Superior temporal gyrus (tissue), 1 donor: ENCODE data around the gene TRMT44.
A peak's percentile ranks its signal among the peaks of the same experiment; 100 is the strongest.
"Not testable (repeated sequence)": the region's sequence is repeated elsewhere in the genome, so short reads cannot be mapped to it uniquely, and the experiment has no call there.

Source experiments
- DNase-seq: peaks from one replicate; pipeline ENCODE4 v3.0.0-alpha.2; 2016; ENCODE audit errors: extremely low spot score

Gene TRMT44

DNA sequence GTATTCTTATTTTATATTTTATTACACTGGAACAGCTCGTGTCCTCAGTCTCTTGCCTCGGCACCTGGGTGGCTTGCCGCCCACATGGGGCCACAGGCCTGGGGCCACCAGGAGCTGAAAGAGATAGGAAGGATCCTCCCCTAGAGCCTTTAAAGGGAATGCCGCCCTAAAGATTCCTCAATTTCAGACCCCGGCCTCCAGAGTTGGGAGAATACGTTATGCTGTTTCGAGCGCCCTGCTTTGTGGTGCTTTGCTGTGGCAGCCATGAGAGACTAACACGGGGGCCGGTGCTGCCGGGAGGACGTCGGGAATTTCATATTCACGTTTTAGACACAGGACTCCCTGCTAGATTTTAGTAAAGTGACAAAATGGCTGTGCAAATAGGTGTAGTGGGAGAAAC is 33.3 kb upstream of the TRMT44 start:
- no peak for DNase-seq

DNA sequence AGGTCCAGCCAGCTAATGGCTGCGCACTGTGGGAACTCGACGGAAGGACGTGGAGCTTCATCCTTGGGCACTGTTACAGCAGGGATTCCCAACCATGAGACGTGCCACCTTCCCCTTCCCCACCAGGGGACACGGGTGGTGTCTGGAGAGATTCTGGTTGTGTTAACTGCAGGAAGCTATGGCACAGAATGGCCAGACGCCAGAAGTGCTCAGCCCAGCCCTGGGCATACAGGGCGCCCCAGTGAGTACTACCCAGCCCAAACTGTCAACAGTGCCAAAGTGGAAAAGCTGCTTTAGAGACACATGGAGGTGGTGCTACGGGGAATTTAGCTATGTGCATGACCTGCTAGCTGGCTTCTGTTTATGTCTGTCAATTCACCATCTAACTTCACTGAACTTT is 32.8 kb upstream of the TRMT44 start:
- DNase-seq = no peak

DNA sequence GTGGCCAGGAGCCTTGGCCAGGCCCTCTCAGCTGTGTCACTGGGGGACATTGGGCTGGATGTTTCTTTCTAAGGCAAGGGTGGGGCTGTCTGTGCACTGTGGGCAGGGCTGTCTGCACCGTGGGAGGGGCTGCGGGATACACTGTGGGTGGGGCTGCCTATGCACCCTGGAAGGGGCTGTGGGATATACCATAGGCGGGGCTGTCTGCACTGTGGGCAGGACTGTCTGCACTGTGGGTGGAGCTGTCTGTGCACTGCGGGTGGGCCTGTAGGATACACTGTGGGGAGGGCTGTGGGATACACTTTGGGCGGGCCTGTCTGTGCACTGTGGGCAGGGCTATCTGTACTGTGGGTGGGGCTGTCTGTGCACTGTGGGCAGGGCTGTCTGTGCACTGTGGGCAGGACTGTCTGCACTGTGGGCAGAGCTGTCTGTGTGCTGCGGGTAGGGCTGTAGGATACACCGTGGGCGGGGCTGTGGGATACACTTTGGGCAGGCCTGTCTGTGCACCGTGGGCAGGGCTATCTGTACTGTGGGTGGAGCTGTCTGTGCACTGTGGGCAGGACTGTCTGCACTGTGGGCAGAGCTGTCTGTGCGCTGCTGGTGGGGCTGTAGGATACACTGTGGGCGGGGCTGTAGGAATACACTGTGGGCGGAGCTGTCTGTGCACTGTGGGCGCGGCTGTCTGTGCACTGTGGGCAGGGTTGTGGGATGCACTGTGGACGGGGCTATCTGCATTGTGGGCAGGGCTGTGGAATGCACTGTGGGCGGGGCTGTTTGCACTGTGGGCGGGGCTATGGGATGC is 31.1 kb upstream of the TRMT44 start:
- no peak for DNase-seq

DNA sequence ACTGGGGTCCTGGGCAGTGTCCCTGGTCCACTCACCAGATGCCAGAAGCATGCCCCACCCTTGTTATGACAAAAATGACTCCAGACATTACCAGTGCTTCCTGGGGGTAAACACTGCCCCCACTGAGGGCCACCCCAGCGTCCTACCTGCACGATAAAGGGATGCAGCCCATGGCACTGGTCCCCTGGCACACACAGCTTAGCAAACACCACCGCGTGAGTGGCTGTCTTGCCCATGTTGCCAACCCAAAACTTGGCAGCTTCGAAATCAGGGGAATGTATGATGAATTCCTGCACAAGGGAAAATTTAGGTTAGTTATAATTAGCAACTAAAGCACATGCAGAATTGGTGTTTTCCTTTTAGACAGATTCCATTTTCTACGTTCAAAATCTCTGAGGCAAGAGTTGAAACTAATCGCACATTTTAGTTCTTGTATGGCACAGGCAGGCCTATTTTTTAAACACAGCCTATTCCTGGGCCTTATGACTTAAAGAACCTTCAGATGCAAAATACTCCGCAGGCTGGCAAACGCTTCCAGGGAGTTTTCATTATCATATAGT is 30.4 kb upstream of the TRMT44 start:
- peak; percentile 54 for DNase-seq

DNA sequence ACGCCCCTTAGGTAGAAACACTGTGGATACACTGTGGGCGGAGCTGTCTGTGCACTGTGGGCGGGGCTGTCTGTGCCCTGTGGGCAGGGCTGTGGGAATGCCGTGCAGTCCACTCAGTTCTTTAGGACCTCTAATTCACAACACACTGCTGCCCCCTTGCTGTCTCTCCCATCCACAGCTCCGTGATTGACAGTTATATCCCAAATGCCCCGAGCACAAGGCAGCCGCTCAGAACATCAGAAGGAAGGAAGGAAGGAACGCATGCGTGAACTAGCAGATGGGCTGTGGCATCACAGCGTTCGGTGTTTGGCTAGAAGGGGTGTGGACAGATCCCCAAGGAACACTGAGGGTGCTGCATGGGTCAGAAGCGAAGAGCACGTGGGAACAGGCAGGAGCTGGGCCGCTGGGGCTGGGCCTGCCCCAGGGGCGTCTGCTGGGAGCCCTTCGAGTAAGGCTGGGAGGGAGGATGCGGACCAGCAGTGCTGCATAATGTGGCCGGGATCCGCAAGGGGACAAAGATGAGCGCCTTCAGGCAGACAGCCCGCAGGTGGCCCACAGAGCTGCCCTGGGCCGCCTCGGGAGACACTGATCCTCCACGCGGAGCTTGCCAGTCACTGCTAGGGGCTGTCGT is 29.8 kb upstream of the TRMT44 start:
- DNase-seq = peak; percentile 23

DNA sequence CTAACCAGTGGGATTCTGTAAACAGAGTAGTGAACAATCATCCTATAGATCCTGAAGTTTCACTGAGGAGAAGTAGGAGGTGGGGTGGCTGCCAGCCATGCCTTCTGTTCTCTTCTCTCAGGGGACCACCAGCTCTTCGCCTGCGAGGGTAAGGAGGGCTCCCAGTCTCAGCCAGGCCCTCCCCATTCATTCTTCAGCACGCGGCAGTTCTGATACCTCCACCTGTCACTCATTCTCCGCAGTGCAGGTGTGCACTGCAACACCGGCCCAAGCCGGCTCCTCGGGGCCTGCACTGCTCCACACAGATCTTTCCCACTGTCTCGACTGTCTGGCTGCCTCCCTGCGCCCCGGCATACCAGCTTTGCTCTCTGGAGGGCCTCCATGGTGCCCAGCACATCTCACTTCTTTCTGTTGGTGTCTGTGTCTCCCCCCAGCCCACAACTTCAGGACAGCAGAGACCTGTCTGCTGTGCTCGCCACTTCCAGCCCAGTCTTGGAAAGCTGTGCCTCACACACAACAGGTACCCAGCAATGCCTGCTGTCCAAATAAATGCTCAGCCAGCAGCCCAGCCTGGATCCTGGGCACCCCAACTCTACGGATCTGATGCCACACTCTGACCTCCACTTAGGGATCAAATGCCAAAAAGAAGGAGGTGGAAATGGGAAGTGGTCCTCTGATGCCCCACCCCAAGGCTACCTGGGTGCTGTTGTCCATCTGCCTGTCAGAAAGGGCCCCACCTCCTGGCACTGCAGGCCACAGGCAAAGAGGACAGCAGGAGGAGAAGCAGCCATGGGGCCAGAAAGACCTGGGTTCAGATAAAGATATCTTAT is 29.0 kb upstream of the TRMT44 start:
- DNase-seq = no peak

DNA sequence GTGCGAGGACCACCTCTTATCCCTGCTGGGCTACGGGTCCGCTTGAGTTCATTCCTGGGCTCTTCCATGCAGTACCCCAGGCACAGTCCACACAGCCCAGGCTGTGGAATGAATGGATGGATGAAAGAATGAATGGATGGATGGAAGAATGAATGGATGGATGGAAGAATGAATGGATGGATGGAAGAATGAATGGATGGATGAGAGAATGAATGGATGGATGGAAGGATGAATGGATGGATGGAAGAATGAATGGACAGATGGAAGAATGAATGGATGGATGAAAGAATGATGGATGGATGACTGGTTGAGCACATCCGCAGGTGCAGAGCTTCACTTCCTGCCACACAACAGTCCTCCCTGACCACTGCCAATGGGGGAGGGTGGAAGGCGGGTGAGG is 28.3 kb upstream of the TRMT44 start:
- no peak for DNase-seq

DNA sequence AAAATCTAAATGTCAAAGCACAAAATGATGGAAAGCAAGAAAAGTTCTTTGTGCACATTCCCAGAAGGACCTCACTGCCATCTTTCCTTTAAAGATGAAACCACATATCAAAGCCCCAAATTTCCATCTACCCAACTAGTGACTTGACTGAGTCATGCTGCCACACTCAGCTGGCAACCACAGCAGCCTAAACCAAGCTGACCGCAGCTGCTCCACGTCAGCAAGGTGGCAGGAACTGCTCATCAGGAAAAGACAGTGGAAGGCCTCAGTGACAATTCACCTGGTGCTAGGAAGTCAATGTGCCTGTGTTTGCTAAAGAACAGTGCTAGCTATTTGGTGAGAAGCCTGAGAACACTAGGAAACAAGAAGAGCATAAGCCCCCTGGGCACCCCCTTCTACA is 26.2 kb upstream of the TRMT44 start:
- DNase-seq = no peak

DNA sequence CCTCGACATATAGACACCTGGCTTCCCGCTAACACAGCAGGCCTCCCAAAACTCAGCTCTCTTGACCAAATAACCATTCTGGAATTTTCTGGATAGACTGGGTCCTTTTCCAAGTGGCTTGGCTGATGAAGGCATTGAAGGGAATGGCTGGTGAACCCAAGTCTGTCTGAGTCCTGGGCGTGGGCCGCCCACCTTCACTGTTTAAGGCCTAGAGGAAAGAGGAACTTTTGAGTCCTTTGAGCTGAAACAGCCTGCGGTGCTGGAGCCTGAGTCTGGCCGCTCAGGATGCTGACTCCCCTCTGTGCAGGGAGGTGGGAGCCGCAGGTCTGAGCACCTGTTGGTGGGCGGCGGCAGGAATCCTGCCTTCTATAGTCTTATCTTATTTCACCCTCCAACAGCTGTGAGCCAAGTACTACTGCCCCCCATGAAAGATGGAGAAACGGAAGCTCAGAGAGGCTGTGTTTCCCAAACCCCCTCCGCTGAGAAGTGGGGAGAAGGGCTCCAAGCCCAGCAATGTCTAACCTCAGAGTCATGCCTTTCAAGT is 23.4 kb upstream of the TRMT44 start:
- DNase-seq = no peak

DNA sequence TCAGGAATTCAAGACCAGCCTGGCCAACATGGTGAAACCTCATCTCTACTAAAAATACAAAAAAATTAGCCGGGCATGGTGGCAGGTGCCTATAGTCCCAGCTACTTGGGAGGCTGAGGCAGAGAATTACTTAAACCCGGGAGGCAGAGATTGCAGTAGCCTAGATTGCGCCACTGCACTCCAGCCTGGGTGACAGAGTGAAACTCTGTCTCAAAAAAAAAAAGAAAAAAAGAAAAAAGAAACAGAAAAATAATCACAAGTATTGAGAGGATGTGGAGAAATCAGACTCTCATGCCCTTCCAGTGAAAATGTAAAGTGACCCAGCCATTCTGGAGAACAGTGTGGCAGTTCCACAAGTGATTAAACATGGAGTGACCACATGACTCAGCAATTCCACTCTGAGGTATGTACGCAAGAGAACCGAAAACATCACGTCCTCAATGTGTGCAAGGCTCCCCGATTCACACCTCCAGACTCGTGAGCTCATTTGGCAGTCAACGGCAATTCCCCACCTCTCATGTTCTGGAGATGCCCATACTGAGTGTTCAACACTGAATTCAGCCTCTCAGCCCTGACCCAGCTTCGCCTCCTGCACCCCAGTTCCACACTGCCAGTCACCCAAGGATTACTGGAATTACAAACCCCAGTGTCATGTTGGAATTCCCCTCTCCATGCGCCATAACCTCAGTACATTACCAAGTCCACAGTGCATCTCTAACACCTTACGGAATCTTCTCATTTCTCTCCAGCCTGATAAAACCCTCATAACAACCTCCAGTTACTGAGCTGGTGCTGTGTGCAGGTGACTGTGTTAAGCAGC is 21.1 kb upstream of the TRMT44 start:
- no peak for DNase-seq

DNA sequence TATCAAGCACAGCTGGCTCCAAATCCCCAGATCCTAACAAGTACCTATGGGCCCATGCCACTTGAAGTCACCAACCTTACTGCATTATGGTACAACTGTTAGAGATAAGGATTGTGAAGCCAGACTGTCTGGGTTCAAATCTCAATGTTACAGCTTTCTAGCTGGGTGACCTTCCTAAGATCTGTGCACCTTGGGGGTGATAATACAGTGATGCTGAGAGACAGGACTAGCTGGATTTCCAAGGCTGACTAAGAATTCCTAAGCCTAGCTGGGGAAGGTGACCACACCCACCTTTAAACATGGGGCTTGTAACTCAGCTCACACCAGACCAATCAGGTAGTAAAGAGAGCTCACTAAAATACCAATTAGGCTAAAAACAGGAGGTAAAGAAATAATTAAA is 20.4 kb upstream of the TRMT44 start:
- not testable (repeated sequence) for DNase-seq

DNA sequence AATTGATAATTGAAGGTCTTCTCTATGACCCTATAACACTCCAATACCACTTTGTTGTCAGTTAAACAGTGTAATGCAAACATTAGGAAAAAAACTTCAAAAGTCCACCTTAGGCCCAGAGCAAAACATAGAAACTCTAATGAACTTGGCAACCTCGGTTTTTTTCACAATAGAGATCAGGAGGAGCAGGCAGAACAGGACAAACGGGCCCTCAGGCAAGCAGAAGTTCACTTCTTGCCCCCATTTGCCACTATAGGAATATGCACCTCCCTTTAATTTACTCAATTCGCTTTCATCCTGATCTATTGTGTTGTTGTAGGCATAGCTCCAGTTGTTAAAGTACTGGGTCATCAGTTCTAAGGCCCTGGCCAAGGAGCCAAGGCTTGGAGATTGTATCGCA is 18.2 kb upstream of the TRMT44 start:
- DNase-seq = no peak

DNA sequence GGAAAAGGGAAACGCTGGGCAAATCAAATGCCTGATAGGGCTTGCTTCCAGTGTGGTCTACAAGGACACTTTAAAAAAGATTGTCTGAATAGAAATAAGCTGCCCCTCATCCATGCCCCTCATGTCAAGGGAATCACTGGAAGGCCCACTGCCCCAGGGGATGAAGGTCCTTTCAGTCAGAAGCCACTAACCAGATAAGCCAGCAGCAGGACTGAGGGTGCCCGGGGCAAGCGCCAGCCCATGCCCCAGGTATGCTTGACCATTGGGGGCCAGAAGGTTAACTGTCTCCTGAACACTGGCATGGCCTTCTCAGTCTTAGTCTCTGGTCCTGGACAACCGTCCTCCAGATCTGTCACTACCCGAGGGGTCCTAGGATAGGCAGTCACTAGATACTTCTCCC is 17.8 kb upstream of the TRMT44 start:
- DNase-seq = no peak

DNA sequence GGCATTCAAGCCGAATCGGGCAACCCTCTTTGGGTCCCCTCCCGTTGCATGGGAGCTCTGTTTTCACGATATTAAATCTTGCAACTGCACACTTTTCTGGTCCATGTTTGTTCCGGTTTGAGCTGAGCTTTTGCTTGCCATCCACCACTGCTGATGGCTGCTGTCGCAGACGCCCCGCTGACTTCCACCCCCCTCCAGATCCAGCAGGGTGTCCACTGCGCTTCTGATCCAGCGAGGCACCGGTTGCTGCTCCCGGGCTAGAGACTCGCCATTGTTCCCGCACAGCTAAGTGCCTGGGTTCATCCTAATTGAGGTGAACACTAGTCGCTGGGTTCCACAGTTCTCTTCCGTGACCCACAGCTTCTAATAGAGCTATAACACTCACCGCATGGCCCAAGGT is 13.3 kb upstream of the TRMT44 start:
- DNase-seq = no peak

DNA sequence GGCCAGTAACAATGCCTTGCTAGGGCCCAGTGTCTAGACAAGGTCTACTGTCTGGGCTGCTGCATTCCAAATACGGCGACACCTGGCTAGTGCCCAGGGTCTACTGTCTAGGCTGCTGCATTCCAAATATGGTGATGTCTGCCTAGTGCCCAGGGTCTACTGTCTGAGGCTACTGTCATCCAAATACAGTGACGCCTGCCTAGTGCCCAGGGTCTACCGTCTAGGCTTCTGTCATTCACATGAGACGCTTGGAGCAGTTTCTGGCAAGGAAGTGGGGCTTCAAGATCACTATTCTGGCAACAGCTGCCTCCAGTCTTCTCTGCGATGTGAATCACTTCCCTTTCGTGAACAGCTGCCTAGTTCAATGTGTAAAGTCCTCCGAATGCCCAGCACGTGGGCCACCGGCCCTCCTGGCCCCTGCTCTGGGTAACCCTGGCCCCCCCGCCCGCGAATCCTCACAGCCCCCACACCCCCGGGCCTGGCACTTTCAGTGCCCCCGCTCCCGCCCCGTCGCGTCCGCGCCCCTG is 12.8 kb upstream of the TRMT44 start:
- peak; percentile 16 for DNase-seq

DNA sequence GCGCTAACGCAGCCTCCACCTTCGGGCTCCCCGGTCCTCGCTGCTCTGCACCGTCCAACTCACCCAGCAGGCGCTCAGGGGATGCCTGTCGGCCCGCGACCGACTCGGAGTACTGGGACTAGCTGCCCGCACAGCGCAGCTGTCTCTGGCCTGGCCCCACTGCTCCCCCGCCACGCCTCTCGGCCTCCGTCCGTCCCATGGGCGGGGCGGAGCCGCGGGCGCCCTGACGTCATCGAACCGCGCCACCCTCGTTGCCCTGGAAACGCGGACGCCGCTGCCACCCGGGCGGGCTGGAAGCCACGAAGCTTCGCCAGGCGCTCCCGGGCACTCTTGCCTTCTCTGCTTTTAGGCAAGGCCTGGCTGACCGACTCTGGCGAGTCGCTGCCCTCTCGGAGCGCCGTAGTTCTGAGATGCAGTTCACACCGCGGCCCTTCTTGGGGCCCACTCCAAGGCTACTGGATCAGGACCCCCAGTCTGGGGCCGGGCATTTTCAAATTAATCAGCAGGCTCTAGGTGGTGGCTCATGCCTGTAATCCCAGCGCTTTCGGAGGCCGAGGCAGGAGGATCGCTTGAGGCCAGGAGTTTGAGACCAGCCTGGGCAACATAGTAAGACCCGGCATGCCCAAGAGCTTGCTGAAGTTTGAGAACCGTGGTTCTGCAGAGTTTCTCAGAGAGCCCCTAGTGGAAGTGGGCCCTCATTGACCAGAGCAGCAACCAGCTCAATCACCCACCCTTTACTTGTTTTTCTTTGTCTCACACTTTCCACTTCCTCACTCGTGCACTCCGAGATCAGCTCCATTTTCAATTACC is 12.1 kb upstream of the TRMT44 start:
- peak; percentile 88 for DNase-seq

DNA sequence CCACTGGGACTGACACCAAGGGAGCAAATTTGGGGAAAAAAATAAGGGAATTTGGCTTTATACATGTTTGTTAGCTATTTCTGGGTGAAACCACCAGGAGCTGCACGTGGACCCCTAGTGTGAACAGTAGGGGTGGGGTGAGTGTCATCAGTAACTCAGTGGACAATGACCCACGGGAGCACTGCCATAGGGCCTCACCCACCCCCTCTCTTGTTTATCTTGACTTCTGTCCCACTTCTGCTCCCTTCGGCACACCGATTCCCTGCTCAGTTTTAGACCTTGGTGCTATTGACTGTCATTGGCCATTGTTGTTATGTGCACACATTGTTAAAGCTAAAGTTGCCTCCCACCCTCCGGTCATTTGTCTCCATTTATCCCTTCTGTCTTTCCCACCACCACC is 9.0 kb upstream of the TRMT44 start:
- no peak for DNase-seq

DNA sequence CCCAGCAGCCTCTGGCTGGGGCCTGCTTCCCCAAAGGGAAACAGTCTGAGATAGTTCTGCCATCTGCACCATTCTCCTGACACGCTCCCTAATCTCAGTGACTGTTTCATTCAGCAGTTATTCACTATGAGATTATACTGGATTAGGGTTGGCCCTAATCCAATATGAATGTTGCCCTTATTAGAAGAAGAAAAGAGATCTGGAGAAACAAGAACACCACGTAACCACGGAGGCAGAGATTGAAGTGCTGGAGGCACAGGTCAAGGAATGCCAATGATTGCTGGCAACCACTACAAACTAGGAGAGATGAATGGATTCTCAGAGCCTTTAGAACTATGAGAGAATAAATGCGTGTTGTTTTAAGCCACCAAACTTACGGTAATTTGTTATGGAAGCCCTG is 7.4 kb upstream of the TRMT44 start:
- no peak for DNase-seq

DNA sequence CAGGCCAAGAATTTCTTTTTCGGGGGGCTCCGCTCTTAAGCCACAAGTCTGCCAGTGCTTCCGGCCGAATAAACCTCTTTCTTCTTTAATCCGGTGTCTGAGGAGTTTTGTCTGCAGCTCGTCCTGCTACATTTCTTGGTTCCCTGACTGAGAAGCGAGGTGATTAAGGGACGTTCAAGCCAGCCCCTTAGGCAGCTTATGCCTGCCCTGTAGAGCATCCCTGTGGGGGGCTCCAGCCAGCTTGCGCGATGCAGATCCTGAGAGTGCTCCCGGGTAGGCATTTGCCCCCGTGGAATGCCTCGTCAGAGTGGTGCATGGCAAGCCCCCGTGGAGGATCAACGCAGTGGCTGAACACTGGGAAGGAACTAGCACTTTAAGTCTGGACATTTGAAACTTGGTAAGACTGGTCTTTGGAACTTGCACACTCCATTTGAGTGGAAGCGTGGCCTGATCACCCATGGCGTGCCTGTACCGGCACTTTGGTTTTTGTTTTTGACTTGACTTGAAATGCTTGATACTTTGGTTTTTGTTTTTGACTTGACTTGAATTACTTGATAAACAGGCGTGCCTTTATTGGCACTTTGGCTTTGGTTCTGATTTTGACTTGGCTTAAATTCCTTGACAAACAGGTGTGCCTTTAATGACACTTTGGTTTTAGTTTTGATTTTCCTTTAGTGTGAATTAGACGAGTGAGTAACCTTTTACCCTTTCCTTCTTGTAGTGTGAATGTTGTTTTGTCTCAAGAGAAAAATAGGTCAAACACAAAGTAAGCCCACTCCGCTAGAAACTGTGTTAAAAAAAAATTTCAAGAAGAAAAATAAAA is 6.1 kb upstream of the TRMT44 start:
- no peak for DNase-seq
